NCI-H1092 treated with DMSO at 0.1 percent for 48 hours (cell line): ENCODE measurements around the gene COL5A1.
"Not testable (repeated sequence)": the region's sequence is repeated elsewhere in the genome, so short reads cannot be mapped to it uniquely, and the experiment has no call there.

ENCODE experiments used
- DNase-seq: peaks from one replicate; lab custom pipeline; 2025; lab: John Stamatoyannopoulos, UW

Gene COL5A1

GRCh38 chr9:134678666-134679443 lies 37.3 kb downstream of the COL5A1 start:
- DNase-seq: no peak

GRCh38 chr9:134679616-134680392 lies 38.2 kb downstream of the COL5A1 start:
- no peak for DNase-seq

- no peak for DNase-seq
These were observed 38.9 kb downstream of the COL5A1 start for GRCh38 chr9:134680393-134681060.

- no peak for DNase-seq
These were observed 39.6 kb downstream of the COL5A1 start for GRCh38 chr9:134681061-134681661.

GRCh38 chr9:134682026-134682425 lies 40.4 kb downstream of the COL5A1 start:
- no peak for DNase-seq

GRCh38 chr9:134682651-134683364 lies 41.2 kb downstream of the COL5A1 start:
- DNase-seq: no peak

- no peak for DNase-seq
These were observed 42.2 kb downstream of the COL5A1 start for GRCh38 chr9:134683714-134684374.

- no peak for DNase-seq
These were observed 42.7 kb downstream of the COL5A1 start for GRCh38 chr9:134684375-134684723.

GRCh38 chr9:134684941-134685340 lies 43.3 kb downstream of the COL5A1 start:
- not testable (repeated sequence) for DNase-seq

- no peak for DNase-seq
These were observed 44.2 kb downstream of the COL5A1 start for GRCh38 chr9:134685784-134686183.

GRCh38 chr9:134686896-134687295 lies 45.3 kb downstream of the COL5A1 start:
- no peak for DNase-seq

- no peak for DNase-seq
These were observed 46.0 kb downstream of the COL5A1 start for GRCh38 chr9:134687556-134687955.

- DNase-seq: no peak
These were observed 46.6 kb downstream of the COL5A1 start for GRCh38 chr9:134688231-134688630.

- no peak for DNase-seq
These were observed 47.2 kb downstream of the COL5A1 start for GRCh38 chr9:134688661-134689320.

GRCh38 chr9:134689321-134690181 lies 47.9 kb downstream of the COL5A1 start:
- no peak for DNase-seq

GRCh38 chr9:134690301-134690751 lies 48.7 kb downstream of the COL5A1 start:
- DNase-seq: no peak

GRCh38 chr9:134690946-134691694 lies 49.5 kb downstream of the COL5A1 start:
- no peak for DNase-seq

- DNase-seq: no peak
These were observed 50.3 kb downstream of the COL5A1 start for GRCh38 chr9:134691695-134692572.
